HG03460 (cell line): ENCODE results near the gene KIF3C.
"Not testable (repeated sequence)": the region's sequence is repeated elsewhere in the genome, so short reads cannot be mapped to it uniquely, and the experiment has no call there.

Experiments used
- ATAC-seq: cut with Tn5 transposase; IDR thresholded peaks from one replicate; pipeline ENCODE4 v1.9.1; 2021; ENCODE audit not compliant: unreplicated experiment

The KIF3C gene

DNA sequence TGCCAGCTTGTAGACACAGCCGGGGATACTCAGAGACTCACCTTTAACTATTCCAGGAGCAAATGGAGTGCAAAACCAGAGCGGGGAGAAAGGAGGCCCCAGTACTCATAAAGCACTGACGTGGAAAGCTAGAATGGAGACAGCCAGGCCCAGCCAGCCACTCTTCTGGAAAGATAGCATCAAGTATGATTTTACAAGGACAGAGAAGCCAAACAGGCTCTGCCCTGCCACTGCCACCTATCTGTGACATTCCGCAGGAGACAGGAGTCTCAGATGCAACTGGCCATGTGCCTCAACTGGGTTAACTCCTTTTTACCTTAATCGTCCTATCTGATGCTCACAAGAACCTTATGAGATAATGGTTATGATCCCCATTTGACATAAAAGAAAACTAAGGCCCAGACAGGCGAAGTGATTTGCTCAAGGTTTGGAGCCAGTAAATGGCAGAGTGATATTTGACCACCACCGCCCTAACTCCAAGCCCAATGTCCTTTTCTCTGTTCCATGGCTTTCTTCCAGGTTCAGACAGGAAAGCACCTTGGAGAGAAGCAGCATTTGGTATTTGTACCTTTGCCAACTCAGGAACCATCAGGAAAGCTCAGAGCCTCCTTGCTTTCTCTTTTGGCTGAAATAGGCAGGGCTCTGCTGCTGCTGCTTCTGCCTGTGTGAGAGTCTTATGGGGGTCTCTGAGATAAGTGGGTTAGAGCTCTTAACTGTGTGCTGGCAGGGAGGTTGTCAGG is 15.6 kb downstream of the KIF3C start:
- no peak for ATAC-seq

GRCh38 chr2:25964891-25965290 is 17.4 kb downstream of the KIF3C start:
- no peak for ATAC-seq

GRCh38 chr2:25960920-25961319 is 21.4 kb downstream of the KIF3C start:
- no peak for ATAC-seq

DNA sequence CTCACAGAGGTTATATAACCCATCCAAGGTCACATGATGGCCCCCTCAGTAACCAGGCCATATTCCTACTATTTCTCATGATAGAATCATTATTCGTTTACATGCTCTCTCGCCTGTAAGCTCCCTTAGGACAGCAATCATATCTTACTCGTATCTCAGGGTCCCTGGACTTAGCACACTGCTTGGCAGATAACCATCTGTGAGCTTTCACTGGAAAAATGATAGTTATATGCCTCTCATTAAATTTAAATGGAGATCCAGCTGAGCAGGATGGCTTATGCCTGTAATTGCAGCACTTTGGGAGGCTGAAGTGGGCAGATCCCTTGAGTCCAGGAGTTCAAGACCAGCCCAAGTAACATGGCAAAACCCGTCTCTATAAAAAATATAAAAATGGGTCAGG is 21.9 kb downstream of the KIF3C start:
- ATAC-seq: no peak

DNA sequence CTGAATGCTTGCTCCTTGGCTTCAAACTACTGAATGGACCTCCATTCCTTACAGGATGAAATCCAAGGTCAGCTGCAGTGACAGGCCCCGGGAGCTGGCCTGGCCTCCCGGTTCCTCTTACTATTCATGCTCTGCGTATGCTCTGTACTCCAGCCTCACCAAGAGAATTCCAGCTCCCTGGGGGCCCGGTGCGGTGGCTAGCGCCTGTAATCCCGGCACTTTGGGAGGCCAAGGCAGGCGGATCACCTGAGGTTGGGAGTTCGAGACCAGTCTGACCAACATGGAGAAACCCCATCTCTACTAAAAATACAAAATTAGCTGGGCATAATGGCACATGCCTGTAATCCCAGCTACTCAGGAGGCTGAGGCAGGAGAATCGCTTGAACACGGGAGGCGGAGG is 23.7 kb downstream of the KIF3C start:
- ATAC-seq: not testable (repeated sequence)

- no peak for ATAC-seq
Observed at GRCh38 chr2:25957743-25958142, 24.6 kb downstream of the KIF3C start.

DNA sequence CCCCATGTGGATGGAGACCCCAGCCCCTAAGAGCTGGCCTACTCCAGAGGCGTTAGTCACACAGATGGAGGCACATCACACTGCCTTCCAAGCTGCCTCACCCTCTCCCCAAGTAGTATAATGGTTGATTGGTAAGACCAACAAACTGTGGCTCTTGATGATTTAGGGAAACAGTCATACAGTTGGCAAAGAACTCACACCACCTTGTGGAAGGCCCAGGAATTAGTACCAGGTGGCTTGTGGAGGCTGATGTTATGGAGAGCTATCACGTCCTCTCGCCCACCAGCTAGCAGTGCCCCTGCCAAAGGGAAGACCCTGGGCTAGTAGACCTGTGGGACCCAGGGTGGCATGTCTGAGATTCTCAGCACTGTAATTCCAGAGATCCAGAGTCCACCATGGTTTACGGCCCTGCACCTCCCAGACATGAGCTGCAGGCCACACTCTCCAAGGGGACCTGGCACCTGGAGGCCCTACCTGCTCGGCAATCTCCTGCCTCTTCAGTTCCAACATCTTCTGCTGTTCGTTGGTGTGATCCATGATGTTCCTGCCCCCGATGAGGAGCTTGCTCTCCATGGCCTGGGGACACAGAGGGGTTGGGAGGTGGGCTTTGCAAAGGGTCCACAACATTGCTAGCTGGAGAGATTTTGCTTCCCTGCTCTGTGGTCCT is 26.3 kb downstream of the KIF3C start:
- no peak for ATAC-seq

DNA sequence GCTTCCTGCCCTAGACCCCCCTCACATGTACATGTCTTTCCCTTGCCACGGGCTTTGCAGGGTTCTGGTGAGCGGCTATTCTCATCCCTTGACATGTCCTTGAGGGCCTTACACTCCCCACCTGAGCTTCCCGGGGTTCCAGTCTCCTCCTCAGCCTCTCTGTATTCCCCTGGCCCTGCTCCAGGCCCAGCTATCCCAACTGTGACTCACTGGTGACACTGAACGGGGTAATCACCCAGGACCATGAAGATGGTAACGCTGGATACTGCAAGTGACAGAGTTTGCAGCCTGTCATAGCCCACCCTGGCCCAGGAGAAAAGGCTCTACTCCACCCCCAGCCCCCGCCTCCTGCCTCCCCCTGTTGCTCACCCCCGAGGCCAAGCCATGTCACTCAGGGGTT is 27.3 kb downstream of the KIF3C start:
- no peak for ATAC-seq

GRCh38 chr2:25954199-25954752 is 28.0 kb downstream of the KIF3C start:
- no peak for ATAC-seq

- no peak for ATAC-seq
Observed at GRCh38 chr2:25951071-25951547, 31.2 kb downstream of the KIF3C start.

- no peak for ATAC-seq
Observed at GRCh38 chr2:25948437-25948836, 33.9 kb downstream of the KIF3C start.

GRCh38 chr2:25941042-25941441 is 41.3 kb downstream of the KIF3C start:
- no peak for ATAC-seq

GRCh38 chr2:25939257-25939668 is 43.0 kb downstream of the KIF3C start:
- ATAC-seq: no peak

DNA sequence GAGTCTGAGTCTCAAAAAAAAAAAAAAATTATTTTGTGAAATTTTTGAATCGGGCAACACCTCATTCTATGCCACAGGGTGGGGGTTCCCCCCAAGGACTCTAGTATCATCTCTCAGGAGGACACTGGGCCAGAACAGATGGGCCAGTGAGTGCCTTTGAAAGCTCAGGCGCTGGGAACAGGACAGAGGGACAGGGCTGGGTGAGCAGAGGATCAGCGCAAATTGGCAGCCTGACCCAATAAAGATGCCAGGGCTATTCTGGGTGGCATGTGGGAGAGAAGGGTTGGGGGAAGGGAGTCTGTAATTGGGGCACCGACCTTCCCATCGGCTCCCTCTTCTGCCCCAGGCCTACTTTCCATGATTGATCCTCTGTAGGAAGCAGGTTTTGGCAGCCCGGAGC is 44.0 kb downstream of the KIF3C start:
- no peak for ATAC-seq

- ATAC-seq: no peak
Observed at GRCh38 chr2:25936889-25937545, 45.3 kb downstream of the KIF3C start.

DNA sequence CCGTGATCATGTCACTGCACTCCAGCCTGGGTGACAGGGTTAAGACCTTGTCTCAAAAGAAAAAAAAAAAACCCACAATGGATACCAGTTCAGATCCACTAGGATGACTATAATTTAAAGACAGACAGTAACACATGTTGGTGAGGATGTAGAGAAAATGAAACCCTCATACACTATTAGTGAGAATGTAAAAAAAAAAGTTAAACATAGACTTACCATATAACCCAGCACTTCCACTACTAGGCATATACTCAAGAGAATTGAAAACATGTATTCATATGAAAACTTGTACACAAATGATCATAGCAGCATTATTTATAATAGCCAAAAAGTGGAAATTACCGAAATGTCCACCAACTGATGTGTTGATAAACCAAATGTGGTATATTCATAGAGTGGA is 48.7 kb downstream of the KIF3C start:
- no peak for ATAC-seq

- ATAC-seq: no peak
Observed at GRCh38 chr2:25929789-25930473, 52.4 kb downstream of the KIF3C start.

GRCh38 chr2:25928668-25929067 is 53.6 kb downstream of the KIF3C start:
- no peak for ATAC-seq

- ATAC-seq: no peak
Observed at GRCh38 chr2:25926984-25927756, 55.1 kb downstream of the KIF3C start.

DNA sequence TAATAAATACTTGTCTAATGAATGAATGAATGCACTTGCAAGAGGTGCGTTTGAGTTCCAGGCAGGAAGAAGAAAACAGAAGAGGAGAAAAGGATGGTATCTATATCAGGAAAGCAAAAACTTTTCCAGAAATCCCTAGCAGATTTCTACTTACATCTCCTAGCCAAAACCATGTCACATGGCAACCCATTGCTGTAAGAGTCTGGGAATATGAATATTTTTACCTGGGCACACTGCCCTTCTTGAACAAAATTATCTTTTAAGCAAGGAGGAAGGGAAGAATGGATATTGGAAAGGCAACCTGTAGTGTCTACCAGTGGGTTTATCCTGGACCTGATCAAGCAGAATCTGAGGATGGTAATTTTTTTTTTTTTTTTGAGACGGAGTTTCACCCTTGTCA is 59.8 kb downstream of the KIF3C start:
- ATAC-seq: no peak
